ENCODE measurements around the gene CNTROB.

Gene CNTROB

GRCh38 chr17:7903154-7904103 is 28.6 kb upstream of the CNTROB start:
- DNase-seq = no peak

- DNase-seq = no peak
Measured at GRCh38 chr17:7909089-7909488, 22.9 kb upstream of the CNTROB start.

GRCh38 chr17:7910281-7910680 is 21.7 kb upstream of the CNTROB start:
- no peak for DNase-seq

GRCh38 chr17:7910711-7911110 is 21.3 kb upstream of the CNTROB start:
- no peak for DNase-seq

- DNase-seq = no peak
Measured at GRCh38 chr17:7911116-7911515, 20.9 kb upstream of the CNTROB start.

GRCh38 chr17:7912927-7913524 is 19.0 kb upstream of the CNTROB start:
- no peak for DNase-seq

GRCh38 chr17:7915179-7915610 is 16.8 kb upstream of the CNTROB start:
- DNase-seq = no peak

GRCh38 chr17:7915611-7916384 is 16.2 kb upstream of the CNTROB start, which contains the start of gene RNF227:
Gene RNF227 (minus strand): TSS chr17:7916289. CDS start chr17:7916195, 94 bp downstream.
- DNase-seq = peak; percentile 98

- no peak for DNase-seq
Measured at GRCh38 chr17:7916385-7916682, 15.7 kb upstream of the CNTROB start.

GRCh38 chr17:7916808-7917207 is 15.2 kb upstream of the CNTROB start:
- no peak for DNase-seq

GRCh38 chr17:7922269-7922844 is 9.6 kb upstream of the CNTROB start:
- DNase-seq = peak; percentile 34

- peak; percentile 93 for DNase-seq
Measured at GRCh38 chr17:7922845-7923628, 9.0 kb upstream of the CNTROB start.

GRCh38 chr17:7927596-7927995 is 4.4 kb upstream of the CNTROB start:
- DNase-seq = no peak

- peak; percentile 85 for DNase-seq
Measured at GRCh38 chr17:7929158-7930023, 2.6 kb upstream of the CNTROB start, which contains the start of gene KCNAB3. Gene KCNAB3 (minus strand): TSS chr17:7929856. CDS start chr17:7929435, 421 bp downstream.

- DNase-seq = no peak
Measured at GRCh38 chr17:7930841-7931631, 970 bp upstream of the CNTROB start.

- DNase-seq = no peak
Measured at GRCh38 chr17:7932483-7932891, 481 bp downstream of the CNTROB start.

- DNase-seq = peak; percentile 46
Measured at GRCh38 chr17:7932949-7933348, 943 bp downstream of the CNTROB start.

GRCh38 chr17:7935859-7936258 is 3.9 kb downstream of the CNTROB start:
- no peak for DNase-seq

- DNase-seq = no peak
Measured at GRCh38 chr17:7940034-7940433, 8.0 kb downstream of the CNTROB start.

GRCh38 chr17:7940743-7941142 is 8.7 kb downstream of the CNTROB start:
- DNase-seq = no peak

All from right hindlimb (tissue), 1 donor.